ENCODE data around the gene PLCH1. TPM values are rescaled to one million over a fixed set of nuclear protein-coding genes. Genes with fewer than 3 reads are reported as not detected.

PLCH1 gene
- total and polyA plus RNA-seq, 2 of the 8 experiments (the other 6 are each of a cell fraction or from before 2014, with no cell fraction given), result 5.8 to 17.2 TPM

DNA sequence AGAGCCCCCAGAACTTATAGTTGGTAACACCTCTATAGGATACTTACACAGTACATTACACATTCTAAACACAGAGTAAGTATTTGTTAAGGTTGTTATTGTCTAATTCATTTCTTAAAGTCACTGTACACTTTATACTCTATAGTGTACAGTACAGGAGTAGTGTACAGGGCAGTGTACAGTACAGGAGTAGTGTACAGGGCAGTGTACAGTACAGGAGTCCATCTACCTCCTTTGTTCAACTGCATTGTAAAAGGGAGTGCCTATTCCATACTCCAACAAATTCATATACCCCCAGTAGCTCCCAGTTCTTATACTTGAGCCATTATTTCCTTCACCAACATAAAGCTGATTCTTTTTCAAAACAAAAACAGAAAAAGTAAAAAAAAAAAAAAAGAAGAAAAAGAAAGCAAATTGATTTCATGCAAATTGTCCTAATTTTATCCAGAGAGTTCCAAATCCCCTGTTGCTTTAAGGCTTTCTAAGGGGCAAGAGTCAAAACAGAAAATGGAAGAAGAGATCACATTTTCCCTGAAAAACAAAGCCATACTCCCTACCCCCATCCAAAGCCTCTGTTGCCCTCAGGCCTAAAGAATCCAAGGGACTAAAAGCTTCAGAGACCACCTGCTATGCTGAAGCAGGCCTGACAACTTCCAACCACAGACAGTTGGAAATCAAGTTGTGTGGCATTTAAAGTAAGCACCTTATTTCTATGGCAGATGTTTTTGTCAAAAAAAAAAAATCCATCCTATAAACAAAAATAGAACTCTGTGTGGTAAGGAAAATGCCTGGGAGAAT is 125.6 kb downstream of the PLCH1 start (continued):
- TF ChIP-seq, protein P1, sequence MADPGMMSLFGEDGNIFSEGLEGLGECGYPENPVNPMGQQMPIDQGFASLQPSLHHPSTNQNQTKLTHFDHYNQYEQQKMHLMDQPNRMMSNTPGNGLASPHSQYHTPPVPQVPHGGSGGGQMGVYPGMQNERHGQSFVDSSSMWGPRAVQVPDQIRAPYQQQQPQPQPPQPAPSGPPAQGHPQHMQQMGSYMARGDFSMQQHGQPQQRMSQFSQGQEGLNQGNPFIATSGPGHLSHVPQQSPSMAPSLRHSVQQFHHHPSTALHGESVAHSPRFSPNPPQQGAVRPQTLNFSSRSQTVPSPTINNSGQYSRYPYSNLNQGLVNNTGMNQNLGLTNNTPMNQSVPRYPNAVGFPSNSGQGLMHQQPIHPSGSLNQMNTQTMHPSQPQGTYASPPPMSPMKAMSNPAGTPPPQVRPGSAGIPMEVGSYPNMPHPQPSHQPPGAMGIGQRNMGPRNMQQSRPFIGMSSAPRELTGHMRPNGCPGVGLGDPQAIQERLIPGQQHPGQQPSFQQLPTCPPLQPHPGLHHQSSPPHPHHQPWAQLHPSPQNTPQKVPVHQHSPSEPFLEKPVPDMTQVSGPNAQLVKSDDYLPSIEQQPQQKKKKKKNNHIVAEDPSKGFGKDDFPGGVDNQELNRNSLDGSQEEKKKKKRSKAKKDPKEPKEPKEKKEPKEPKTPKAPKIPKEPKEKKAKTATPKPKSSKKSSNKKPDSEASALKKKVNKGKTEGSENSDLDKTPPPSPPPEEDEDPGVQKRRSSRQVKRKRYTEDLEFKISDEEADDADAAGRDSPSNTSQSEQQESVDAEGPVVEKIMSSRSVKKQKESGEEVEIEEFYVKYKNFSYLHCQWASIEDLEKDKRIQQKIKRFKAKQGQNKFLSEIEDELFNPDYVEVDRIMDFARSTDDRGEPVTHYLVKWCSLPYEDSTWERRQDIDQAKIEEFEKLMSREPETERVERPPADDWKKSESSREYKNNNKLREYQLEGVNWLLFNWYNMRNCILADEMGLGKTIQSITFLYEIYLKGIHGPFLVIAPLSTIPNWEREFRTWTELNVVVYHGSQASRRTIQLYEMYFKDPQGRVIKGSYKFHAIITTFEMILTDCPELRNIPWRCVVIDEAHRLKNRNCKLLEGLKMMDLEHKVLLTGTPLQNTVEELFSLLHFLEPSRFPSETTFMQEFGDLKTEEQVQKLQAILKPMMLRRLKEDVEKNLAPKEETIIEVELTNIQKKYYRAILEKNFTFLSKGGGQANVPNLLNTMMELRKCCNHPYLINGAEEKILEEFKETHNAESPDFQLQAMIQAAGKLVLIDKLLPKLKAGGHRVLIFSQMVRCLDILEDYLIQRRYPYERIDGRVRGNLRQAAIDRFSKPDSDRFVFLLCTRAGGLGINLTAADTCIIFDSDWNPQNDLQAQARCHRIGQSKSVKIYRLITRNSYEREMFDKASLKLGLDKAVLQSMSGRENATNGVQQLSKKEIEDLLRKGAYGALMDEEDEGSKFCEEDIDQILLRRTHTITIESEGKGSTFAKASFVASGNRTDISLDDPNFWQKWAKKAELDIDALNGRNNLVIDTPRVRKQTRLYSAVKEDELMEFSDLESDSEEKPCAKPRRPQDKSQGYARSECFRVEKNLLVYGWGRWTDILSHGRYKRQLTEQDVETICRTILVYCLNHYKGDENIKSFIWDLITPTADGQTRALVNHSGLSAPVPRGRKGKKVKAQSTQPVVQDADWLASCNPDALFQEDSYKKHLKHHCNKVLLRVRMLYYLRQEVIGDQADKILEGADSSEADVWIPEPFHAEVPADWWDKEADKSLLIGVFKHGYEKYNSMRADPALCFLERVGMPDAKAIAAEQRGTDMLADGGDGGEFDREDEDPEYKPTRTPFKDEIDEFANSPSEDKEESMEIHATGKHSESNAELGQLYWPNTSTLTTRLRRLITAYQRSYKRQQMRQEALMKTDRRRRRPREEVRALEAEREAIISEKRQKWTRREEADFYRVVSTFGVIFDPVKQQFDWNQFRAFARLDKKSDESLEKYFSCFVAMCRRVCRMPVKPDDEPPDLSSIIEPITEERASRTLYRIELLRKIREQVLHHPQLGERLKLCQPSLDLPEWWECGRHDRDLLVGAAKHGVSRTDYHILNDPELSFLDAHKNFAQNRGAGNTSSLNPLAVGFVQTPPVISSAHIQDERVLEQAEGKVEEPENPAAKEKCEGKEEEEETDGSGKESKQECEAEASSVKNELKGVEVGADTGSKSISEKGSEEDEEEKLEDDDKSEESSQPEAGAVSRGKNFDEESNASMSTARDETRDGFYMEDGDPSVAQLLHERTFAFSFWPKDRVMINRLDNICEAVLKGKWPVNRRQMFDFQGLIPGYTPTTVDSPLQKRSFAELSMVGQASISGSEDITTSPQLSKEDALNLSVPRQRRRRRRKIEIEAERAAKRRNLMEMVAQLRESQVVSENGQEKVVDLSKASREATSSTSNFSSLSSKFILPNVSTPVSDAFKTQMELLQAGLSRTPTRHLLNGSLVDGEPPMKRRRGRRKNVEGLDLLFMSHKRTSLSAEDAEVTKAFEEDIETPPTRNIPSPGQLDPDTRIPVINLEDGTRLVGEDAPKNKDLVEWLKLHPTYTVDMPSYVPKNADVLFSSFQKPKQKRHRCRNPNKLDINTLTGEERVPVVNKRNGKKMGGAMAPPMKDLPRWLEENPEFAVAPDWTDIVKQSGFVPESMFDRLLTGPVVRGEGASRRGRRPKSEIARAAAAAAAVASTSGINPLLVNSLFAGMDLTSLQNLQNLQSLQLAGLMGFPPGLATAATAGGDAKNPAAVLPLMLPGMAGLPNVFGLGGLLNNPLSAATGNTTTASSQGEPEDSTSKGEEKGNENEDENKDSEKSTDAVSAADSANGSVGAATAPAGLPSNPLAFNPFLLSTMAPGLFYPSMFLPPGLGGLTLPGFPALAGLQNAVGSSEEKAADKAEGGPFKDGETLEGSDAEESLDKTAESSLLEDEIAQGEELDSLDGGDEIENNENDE (IDR thresholded peaks at IDR 0.05; ENCODE audit: insufficient replicate concordance, low read length), result peak; percentile 37
- TF ChIP-seq, protein P2, sequence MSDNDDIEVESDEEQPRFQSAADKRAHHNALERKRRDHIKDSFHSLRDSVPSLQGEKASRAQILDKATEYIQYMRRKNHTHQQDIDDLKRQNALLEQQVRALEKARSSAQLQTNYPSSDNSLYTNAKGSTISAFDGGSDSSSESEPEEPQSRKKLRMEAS (IDR thresholded peaks at IDR 0.05), result peak; percentile 26; the same call in 1 of the 2 replicates

Measured in H1 (cell line).